Stimulated activated naive B cell treated with anti-CD40 and anti-IgM and Interleukin-4, amounts not matched to agents 10 μg/mL and 1 μg/mL and 100 μg/mL, for 72 hours (primary cell): ENCODE results near the gene KCNMA1.
A peak's percentile ranks its signal among the peaks of the same experiment; 100 is the strongest.

Experiments
- ATAC-seq, 2 donors: fragments of 150-1000 bp; cut with Tn5 transposase; replicated peaks; 2 replicates each; pipeline ENCODE4 v1.10.0; 2021; ENCODE audit warnings: moderate library complexity in 1 of 2
- DNase-seq: peaks from one replicate; pipeline ENCODE4 v3.0.0; 2021
- H3K27ac Mint-ChIP-seq: one replicate; pipeline ENCODE4 v1.8.0; 2022; ENCODE audit warnings: mild to moderate bottlenecking, mixed read lengths
- H3K27me3 Mint-ChIP-seq, 2 donors: one replicate each; pipeline ENCODE4 v1.8.0; 2022; ENCODE audit warnings: mixed read lengths in 2 of 2
- H3K36me3 Mint-ChIP-seq, 2 donors: one replicate each; pipeline ENCODE4 v1.8.0; 2022; ENCODE audit warnings: mixed read lengths in 2 of 2, mild to moderate bottlenecking in 1 of 2
- H3K4me1 Mint-ChIP-seq, 2 donors: one replicate each; pipeline ENCODE4 v1.8.0; 2022; ENCODE audit warnings: mixed read lengths in 2 of 2, mild to moderate bottlenecking in 1 of 2
- H3K4me3 Mint-ChIP-seq, 2 donors: one replicate each; pipeline ENCODE4 v1.8.0; 2022; ENCODE audit warnings: mild to moderate bottlenecking in 2 of 2, mixed read lengths in 2 of 2, moderate library complexity in 1 of 2
- H3K9me3 Mint-ChIP-seq, 2 donors: one replicate each; pipeline ENCODE4 v1.8.0; 2022; ENCODE audit warnings: mixed read lengths in 2 of 2, mild to moderate bottlenecking in 1 of 2

The KCNMA1 gene

GRCh38 chr10:77461636-77462296 is 175.8 kb downstream of the KCNMA1 start:
- H3K9me3 Mint-ChIP-seq: no peaks in the 10 kb centered on the region
- no peaks in the 10 kb centered on the region for H3K36me3 Mint-ChIP-seq
- no peak for DNase-seq
- H3K4me3 Mint-ChIP-seq: no peak overlapping the region
- no peak overlapping the region for H3K27ac Mint-ChIP-seq
- peak in 1 of 2 donors; percentile 43 for ATAC-seq
- H3K4me1 Mint-ChIP-seq: peaks cover 0 to 3% of the 10 kb centered on the region in 2 donors
- peaks cover 10 to 28% of the 10 kb centered on the region in 2 donors for H3K27me3 Mint-ChIP-seq

GRCh38 chr10:77459905-77460304 is 177.7 kb downstream of the KCNMA1 start:
- H3K27ac Mint-ChIP-seq: no peak overlapping the region
- H3K4me1 Mint-ChIP-seq: peaks cover 0 to 3% of the 10 kb centered on the region in 2 donors
- H3K36me3 Mint-ChIP-seq: no peaks in the 10 kb centered on the region
- peaks cover 14 to 28% of the 10 kb centered on the region in 2 donors for H3K27me3 Mint-ChIP-seq
- DNase-seq (no peak), ATAC-seq (no peak)
- no peaks in the 10 kb centered on the region for H3K9me3 Mint-ChIP-seq
- no peak overlapping the region for H3K4me3 Mint-ChIP-seq

- H3K9me3 Mint-ChIP-seq: no peaks in the 10 kb centered on the region
- peaks cover 14 to 28% of the 10 kb centered on the region in 2 donors for H3K27me3 Mint-ChIP-seq
Observed at GRCh38 chr10:77458986-77459590, 178.5 kb downstream of the KCNMA1 start.

GRCh38 chr10:77457721-77458120 is 179.9 kb downstream of the KCNMA1 start:
- no peak overlapping the region for H3K4me3 Mint-ChIP-seq
- no peak for DNase-seq
- peaks cover 14 to 28% of the 10 kb centered on the region in 2 donors for H3K27me3 Mint-ChIP-seq
- no peak for ATAC-seq
- H3K9me3 Mint-ChIP-seq: no peaks in the 10 kb centered on the region
- no peak overlapping the region for H3K27ac Mint-ChIP-seq
- H3K36me3 Mint-ChIP-seq: no peaks in the 10 kb centered on the region
- peaks cover 0 to 3% of the 10 kb centered on the region in 2 donors for H3K4me1 Mint-ChIP-seq

More at GRCh38 chr10:77458986-77459590, 178.5 kb downstream of the KCNMA1 start:
- ATAC-seq (no peak), DNase-seq (no peak)
- H3K27ac Mint-ChIP-seq: no peak overlapping the region
- peaks cover 0 to 3% of the 10 kb centered on the region in 2 donors for H3K4me1 Mint-ChIP-seq
- H3K4me3 Mint-ChIP-seq: no peak overlapping the region
- H3K36me3 Mint-ChIP-seq: no peaks in the 10 kb centered on the region

- peaks cover 14 to 28% of the 10 kb centered on the region in 2 donors for H3K27me3 Mint-ChIP-seq
- no peaks in the 10 kb centered on the region for H3K36me3 Mint-ChIP-seq
- peaks cover 0 to 3% of the 10 kb centered on the region in 2 donors for H3K4me1 Mint-ChIP-seq
- no peak for ATAC-seq
- H3K27ac Mint-ChIP-seq: no peak overlapping the region
- no peak for DNase-seq
- H3K9me3 Mint-ChIP-seq: no peaks in the 10 kb centered on the region
- H3K4me3 Mint-ChIP-seq: no peak overlapping the region
Observed at GRCh38 chr10:77457266-77457665, 180.3 kb downstream of the KCNMA1 start.

GRCh38 chr10:77456414-77456813 is 181.2 kb downstream of the KCNMA1 start:
- ATAC-seq (peak in 1 of 2 donors; percentile 25), DNase-seq (no peak)
- Mint-ChIP-seq H3K4me1 (no peaks in the 10 kb centered on the region), H3K27ac (no peak overlapping the region), H3K4me3 (no peak overlapping the region), H3K27me3 (peaks cover 10 to 21% of the 10 kb centered on the region in 2 donors), H3K36me3 (no peaks in the 10 kb centered on the region), H3K9me3 (no peaks in the 10 kb centered on the region)

- Mint-ChIP-seq H3K36me3 (no peaks in the 10 kb centered on the region), H3K4me3 (no peak overlapping the region), H3K9me3 (no peaks in the 10 kb centered on the region), H3K4me1 (no peaks in the 10 kb centered on the region), H3K27me3 (peaks cover 10 to 21% of the 10 kb centered on the region in 2 donors), H3K27ac (no peak overlapping the region)
- DNase-seq (no peak), ATAC-seq (no peak)
Observed at GRCh38 chr10:77455561-77455960, 182.0 kb downstream of the KCNMA1 start.

- Mint-ChIP-seq H3K4me3 (no peak overlapping the region), H3K27me3 (peaks cover 5 to 8% of the 10 kb centered on the region in 2 donors), H3K27ac (no peak overlapping the region), H3K4me1 (no peaks in the 10 kb centered on the region), H3K9me3 (no peaks in the 10 kb centered on the region), H3K36me3 (no peaks in the 10 kb centered on the region)
- ATAC-seq: no peak
- DNase-seq: no peak
Observed at GRCh38 chr10:77452952-77453564, 184.6 kb downstream of the KCNMA1 start.

- peaks cover 5% of the 10 kb centered on the region in 2 donors for H3K27me3 Mint-ChIP-seq
- no peaks in the 10 kb centered on the region for H3K9me3 Mint-ChIP-seq
- DNase-seq (no peak), ATAC-seq (no peak)
- H3K4me1 Mint-ChIP-seq: no peaks in the 10 kb centered on the region
- H3K36me3 Mint-ChIP-seq: no peaks in the 10 kb centered on the region
- no peak overlapping the region for H3K4me3 Mint-ChIP-seq
- H3K27ac Mint-ChIP-seq: no peak overlapping the region
Observed at GRCh38 chr10:77451886-77452285, 185.7 kb downstream of the KCNMA1 start.

GRCh38 chr10:77448226-77448625 is 189.4 kb downstream of the KCNMA1 start:
- Mint-ChIP-seq H3K4me3 (no peak overlapping the region), H3K4me1 (no peaks in the 10 kb centered on the region), H3K27me3 (peaks cover 0 to 5% of the 10 kb centered on the region in 2 donors), H3K9me3 (no peaks in the 10 kb centered on the region), H3K36me3 (no peaks in the 10 kb centered on the region), H3K27ac (no peak overlapping the region)
- no peak for ATAC-seq
- DNase-seq: no peak

GRCh38 chr10:77446700-77447099 is 190.9 kb downstream of the KCNMA1 start:
- ATAC-seq: no peak
- Mint-ChIP-seq H3K4me3 (no peak overlapping the region), H3K4me1 (no peaks in the 10 kb centered on the region), H3K36me3 (no peaks in the 10 kb centered on the region), H3K9me3 (no peaks in the 10 kb centered on the region), H3K27me3 (peaks cover 4 to 11% of the 10 kb centered on the region in 2 donors), H3K27ac (no peak overlapping the region)
- DNase-seq: no peak

GRCh38 chr10:77445547-77445946 is 192.1 kb downstream of the KCNMA1 start:
- DNase-seq: no peak
- ATAC-seq: no peak
- H3K36me3 Mint-ChIP-seq: no peaks in the 10 kb centered on the region
- no peaks in the 10 kb centered on the region for H3K4me1 Mint-ChIP-seq
- H3K27me3 Mint-ChIP-seq: peaks cover 4 to 11% of the 10 kb centered on the region in 2 donors
- no peaks in the 10 kb centered on the region for H3K9me3 Mint-ChIP-seq
- no peak overlapping the region for H3K27ac Mint-ChIP-seq
- H3K4me3 Mint-ChIP-seq: no peak overlapping the region

GRCh38 chr10:77444041-77444440 is 193.6 kb downstream of the KCNMA1 start:
- Mint-ChIP-seq H3K9me3 (no peaks in the 10 kb centered on the region), H3K4me1 (no peaks in the 10 kb centered on the region), H3K27me3 (peaks cover 4 to 11% of the 10 kb centered on the region in 2 donors), H3K4me3 (no peak overlapping the region), H3K36me3 (no peaks in the 10 kb centered on the region), H3K27ac (no peak overlapping the region)
- ATAC-seq (no peak), DNase-seq (no peak)

- Mint-ChIP-seq H3K27me3 (peaks cover 4 to 11% of the 10 kb centered on the region in 2 donors), H3K36me3 (no peaks in the 10 kb centered on the region), H3K4me1 (no peaks in the 10 kb centered on the region), H3K27ac (no peak overlapping the region), H3K9me3 (no peaks in the 10 kb centered on the region), H3K4me3 (no peak overlapping the region)
- ATAC-seq: no peak
- no peak for DNase-seq
Observed at GRCh38 chr10:77442699-77443189, 194.9 kb downstream of the KCNMA1 start.
